Measurements from ENCODE around the gene OSBP2.

DNA sequence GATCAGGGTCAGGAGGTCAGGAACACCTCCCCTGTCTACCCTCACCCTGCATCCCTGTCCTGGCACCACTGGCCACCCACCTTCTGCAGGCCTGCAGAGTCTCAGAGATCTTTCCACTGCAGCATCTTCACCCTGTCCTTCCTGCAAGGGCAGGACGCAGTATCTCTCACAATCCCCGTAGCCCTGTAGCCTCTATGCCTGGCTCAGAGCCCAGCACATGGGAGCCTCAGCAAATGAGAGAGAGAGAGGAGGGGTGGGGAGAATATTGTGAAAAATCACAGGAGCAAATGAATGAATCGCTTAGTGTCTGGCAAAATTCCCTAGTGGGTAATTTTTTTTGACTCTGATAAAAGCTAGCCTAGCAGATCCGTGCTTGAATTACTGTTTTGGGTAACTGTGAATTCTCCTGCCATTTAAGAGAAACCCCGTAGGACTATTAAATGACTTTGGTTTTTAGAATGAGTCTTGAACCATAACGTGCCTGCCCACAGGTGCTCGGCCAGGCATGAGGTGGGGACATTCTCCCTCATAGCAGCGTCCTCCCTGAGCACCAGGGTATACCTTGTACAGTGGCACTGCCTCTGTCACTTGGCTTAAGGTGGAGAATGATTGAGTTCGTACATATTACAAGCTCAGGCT lies 182.4 kb downstream of the OSBP2 start:
- TF ChIP-seq, protein P1, sequence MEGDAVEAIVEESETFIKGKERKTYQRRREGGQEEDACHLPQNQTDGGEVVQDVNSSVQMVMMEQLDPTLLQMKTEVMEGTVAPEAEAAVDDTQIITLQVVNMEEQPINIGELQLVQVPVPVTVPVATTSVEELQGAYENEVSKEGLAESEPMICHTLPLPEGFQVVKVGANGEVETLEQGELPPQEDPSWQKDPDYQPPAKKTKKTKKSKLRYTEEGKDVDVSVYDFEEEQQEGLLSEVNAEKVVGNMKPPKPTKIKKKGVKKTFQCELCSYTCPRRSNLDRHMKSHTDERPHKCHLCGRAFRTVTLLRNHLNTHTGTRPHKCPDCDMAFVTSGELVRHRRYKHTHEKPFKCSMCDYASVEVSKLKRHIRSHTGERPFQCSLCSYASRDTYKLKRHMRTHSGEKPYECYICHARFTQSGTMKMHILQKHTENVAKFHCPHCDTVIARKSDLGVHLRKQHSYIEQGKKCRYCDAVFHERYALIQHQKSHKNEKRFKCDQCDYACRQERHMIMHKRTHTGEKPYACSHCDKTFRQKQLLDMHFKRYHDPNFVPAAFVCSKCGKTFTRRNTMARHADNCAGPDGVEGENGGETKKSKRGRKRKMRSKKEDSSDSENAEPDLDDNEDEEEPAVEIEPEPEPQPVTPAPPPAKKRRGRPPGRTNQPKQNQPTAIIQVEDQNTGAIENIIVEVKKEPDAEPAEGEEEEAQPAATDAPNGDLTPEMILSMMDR (IDR thresholded peaks at IDR 0.05), result no peak
- TF ChIP-seq POLR2A (IDR thresholded peaks at IDR 0.05), result no peak

Measured in testis (tissue), 2 donors.